PC-3 (cell line): Measurements from ENCODE around the gene ADCY5.

Experiments used
- CTCF ChIP-seq: fragments of 300-600 bp; sonication (generic); conservative IDR thresholded peaks from 2 replicates; pipeline ENCODE4 v1.5.1; 2017; ENCODE audit warnings: antibody characterized with exemption, low read depth, mild to moderate bottlenecking, low read length
- EZH2 ChIP-seq: fragments of 300-600 bp; sonication (generic); IDR thresholded peaks from one replicate; pipeline ENCODE4 v1.6.1; 2017; ENCODE audit warnings: antibody characterized with exemption, mild to moderate bottlenecking, low read length; ENCODE audit not compliant: unreplicated experiment
- EZH2phosphoT487 ChIP-seq: fragments of 300-600 bp; sonication (generic); IDR thresholded peaks from 2 replicates; pipeline ENCODE4 v1.6.1; 2018; ENCODE audit warnings: mild to moderate bottlenecking, antibody characterized with exemption, low read length, borderline replicate concordance

- TF ChIP-seq CTCF (no peak), EZH2 (no peak), EZH2phosphoT487 (no peak)
Observed at GRCh38 chr3:123312331-123313265, 136.3 kb downstream of the ADCY5 start.
